Activated CD8-positive, alpha-beta memory T cell treated with anti-CD3 and anti-CD28 coated beads, Interleukin-2, amount 10 ng/mL, durations not matched to agents 7 days and 5 days (primary cell): Measurements from ENCODE around the gene TCF19. TPM values are rescaled to one million over a fixed set of nuclear protein-coding genes. Genes with fewer than 3 reads are reported as not detected.
"Not testable (repeated sequence)": the region's sequence is repeated elsewhere in the genome, so short reads cannot be mapped to it uniquely, and the experiment has no call there.

Experiments used
- ATAC-seq: fragments of 150-1000 bp; cut with Tn5 transposase; one replicate; pipeline ENCODE4 v1.10.0; 2021; ENCODE audit warnings: moderate library complexity
- CTCF ChIA-PET: fragments of 350-600 bp; sonication (Branson Sonifier 250); formaldehyde crosslinking; loops from one replicate; lab custom pipeline; 2021; ENCODE audit warnings: antibody characterized with exemption; lab: Charles Lee
- DNase-seq: peaks from one replicate; pipeline ENCODE4 v3.0.0-alpha.2; 2020
- H3K27ac Mint-ChIP-seq: one replicate; pipeline ENCODE4 v1.8.0; 2021; ENCODE audit warnings: mild to moderate bottlenecking, mixed read lengths
- H3K27me3 Mint-ChIP-seq: one replicate; pipeline ENCODE4 v1.8.0; 2021; ENCODE audit warnings: mixed read lengths
- H3K36me3 Mint-ChIP-seq: one replicate; pipeline ENCODE4 v1.8.0; 2021; ENCODE audit warnings: mild to moderate bottlenecking, mixed read lengths
- H3K4me1 Mint-ChIP-seq: one replicate; pipeline ENCODE4 v1.8.0; 2021; ENCODE audit warnings: mixed read lengths
- H3K4me3 Mint-ChIP-seq: one replicate; pipeline ENCODE4 v1.8.0; 2021; ENCODE audit warnings: mild to moderate bottlenecking, moderate library complexity, mixed read lengths
- H3K9me3 Mint-ChIP-seq: one replicate; pipeline ENCODE4 v1.8.0; 2022; ENCODE audit warnings: low read depth, mixed read lengths
- total RNA-seq, 2 experiments: library from RNA; stranded (reverse); gene quantifications; one replicate each; pipeline ENCODE4 v1.2.3, GENCODE V29; 2021

The TCF19 gene
- total RNA-seq, 2 experiments from 2014 or later: 100 to 106 TPM

DNA sequence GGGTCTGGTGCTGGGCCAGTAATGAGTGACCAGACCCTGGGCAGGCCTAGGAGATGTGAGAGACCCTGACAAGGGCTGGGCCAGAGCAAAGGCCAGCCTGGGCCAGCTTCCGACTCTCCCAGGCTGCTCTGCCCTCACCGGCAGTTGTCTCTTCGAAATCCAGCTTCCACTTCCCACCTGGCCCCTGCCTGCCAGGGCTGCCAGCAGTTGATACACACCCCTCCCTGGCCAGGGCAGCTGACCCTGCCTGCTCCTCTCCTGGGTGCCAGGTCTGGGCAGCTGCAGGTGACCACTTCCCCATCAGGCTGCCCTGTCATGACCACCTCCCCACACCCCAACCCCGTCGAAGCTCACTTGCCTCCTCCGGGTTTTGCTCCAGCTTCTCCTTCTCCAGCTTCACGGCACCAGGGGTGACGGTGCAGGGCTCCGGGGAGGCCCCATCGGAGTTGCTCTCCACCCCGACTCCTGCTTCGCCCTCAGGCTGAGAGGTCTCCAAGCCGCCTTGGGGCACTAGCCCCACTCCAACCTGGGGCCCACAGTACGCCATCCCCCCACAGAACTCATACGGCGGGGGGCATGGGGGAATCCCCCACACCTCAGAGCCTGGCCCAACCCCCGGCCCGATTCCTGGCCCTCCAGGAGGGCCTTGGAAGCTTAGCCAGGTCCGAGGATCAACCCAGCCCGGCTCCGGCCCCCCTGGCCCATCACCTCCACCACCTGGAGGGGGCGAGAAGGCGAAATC lies 11.6 kb downstream of the TCF19 start:
- not testable (repeated sequence) for H3K27ac Mint-ChIP-seq, ATAC-seq, H3K27me3 Mint-ChIP-seq, DNase-seq, H3K36me3 Mint-ChIP-seq, H3K4me3 Mint-ChIP-seq, H3K4me1 Mint-ChIP-seq, H3K9me3 Mint-ChIP-seq
- CTCF ChIA-PET: interaction anchor here (1.1 to 1.9 kb wide), 3 partner anchors 12 to 42 kb away, joined by 3 to 7 read pairs (median 3); partner anchors contain the start of gene TCF19

DNA sequence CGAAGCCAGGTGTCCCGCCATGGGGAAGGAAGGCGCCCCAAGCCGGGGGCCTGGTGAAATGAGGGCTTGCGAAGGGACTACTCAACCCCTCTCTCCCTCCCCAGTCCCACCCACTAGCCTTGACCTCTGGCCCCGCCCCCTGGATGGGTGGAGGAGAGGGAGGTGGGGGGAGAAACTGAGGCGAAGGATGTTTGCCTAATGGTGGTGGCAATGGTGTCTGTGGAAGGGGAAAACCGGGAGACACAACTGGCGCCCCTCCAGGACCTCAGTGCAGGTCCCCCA lies 12.2 kb downstream of the TCF19 start, which contains the start of gene POU5F1:
POU5F1 (minus strand) TSS at position 83 of the 282 bp plus-strand sequence; CDS start at position 21, 62 bp downstream.
- ATAC-seq (no peak), DNase-seq (no peak)
- Mint-ChIP-seq H3K9me3 (no peaks in the 10 kb centered on the region), H3K27ac (no peak within 1 kb of the TSS), H3K4me1 (no peaks in the 10 kb centered on the region), H3K36me3 (peaks cover 2% of the 10 kb centered on the region), H3K4me3 (no peak within 1 kb of the TSS), H3K27me3 (no peaks in the 10 kb centered on the region)
- CTCF ChIA-PET: no interaction called here

DNA sequence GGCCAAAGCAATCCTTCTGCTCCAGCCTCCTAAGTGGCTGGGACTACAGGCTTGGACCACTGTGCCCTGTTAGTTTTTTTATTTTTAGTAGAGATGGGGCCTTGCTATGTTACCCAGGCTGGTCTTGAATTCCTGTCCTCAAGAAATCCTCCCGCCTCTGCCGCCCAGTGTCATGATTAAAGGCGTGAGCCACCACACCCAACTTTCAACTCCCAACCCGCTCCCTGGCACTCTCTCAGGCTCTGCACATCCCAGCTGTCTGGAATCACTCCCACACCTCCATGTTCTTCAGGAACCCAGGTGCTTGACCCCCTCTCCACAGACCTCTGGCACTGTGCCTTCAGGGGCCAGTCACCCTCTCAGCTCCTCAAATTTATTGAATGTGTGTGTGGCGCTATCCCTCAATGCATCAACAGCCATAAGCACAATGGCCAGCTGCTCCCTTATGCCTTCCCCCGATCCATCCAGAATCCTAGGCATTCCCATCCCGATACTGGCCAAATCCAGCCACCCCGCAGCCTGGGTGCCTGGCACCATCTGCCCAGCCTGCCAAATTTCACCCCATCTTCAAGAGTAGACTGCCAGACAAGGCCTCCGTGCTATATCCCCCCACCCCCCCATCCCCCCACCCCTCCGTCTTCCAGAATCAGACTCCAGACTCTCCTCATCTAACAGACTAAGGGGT lies 12.7 kb downstream of the TCF19 start:
- Mint-ChIP-seq H3K36me3 (peaks cover 2% of the 10 kb centered on the region), H3K27me3 (no peaks in the 10 kb centered on the region), H3K27ac (no peak overlapping the region), H3K9me3 (no peaks in the 10 kb centered on the region), H3K4me3 (no peak overlapping the region), H3K4me1 (peaks cover 5% of the 10 kb centered on the region)
- ATAC-seq (no peak), DNase-seq (no peak)
- CTCF ChIA-PET: interaction anchor here (1.2 kb wide), 1 partner anchor 39 kb away, joined by 3 read pairs; no protein-coding TSS in a partner anchor

DNA sequence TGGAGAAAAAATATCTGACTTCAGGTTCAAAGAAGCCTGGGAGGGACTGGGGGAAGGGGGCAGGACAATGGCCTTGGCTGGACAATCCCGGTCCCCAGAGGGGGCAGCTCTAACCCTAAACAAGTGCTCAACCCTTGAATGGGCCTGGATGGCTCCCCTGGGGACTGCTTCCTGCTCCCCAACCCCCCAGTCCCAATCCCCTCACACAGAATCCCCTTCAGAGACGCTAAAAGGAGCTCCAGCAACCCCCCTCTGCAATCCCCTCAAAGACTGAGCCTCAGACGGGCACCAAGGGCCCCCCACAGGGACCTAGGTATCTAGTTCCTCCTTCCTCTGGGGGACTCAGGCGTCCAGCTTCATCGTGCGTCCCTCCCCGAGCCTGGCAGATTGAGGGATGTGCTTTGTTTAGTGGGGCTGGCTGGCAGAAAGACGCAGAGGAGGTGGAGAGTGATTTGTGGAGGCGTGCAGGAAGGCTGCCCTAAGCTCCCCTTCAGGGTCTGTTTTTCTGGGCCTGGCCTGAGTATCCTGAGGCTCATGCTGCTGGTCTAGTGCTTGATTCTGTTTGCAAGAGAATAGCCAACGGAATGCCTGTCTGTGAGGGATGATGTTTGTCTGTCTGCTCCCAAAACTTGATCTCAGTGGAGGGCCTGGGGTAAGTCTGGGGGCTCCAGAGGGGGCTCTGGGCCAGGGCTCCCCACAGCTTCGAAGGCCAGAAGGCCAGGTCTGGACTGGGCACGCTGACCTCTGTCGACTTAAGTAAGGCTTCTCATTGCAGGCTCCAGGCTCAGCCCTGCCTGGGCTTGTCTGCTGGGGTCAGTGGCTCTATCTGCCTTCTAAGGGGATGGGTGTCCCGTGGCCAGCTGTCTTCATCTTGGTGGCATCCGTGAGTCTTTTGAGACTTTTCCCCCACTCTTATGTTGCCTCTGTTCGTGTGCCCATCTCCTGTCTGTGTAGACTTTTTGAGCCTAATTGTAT lies 13.8 kb downstream of the TCF19 start:
- no peak for ATAC-seq
- CTCF ChIA-PET: interaction anchor here (1.2 kb wide), 1 partner anchor 40 kb away, joined by 3 read pairs; no protein-coding TSS in a partner anchor
- no peaks in the 10 kb centered on the region for H3K36me3 Mint-ChIP-seq
- H3K27me3 Mint-ChIP-seq: no peaks in the 10 kb centered on the region
- H3K4me1 Mint-ChIP-seq: peaks cover 6% of the 10 kb centered on the region
- no peak overlapping the region for H3K27ac Mint-ChIP-seq
- no peak overlapping the region for H3K4me3 Mint-ChIP-seq
- DNase-seq: no peak
- no peaks in the 10 kb centered on the region for H3K9me3 Mint-ChIP-seq

DNA sequence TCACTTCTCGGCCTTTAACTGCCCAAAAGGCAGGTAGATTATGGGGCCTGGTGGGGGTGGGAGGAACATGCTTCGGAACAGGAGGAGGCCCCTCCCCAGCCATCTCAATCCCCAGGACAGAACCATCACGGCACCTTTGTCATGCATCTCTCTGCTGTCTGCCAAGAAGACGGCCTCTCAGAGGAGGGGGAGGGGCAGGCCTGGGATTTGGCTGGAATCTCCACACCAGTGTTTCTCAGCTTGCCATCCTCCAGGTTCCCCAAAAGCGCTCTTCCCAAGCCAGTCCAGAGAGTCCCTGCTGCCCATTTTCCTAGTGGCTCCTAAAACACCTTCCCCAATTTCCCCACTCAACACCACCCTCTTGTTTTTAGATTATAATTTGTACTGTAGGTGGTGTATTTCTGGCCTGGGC lies 14.6 kb downstream of the TCF19 start:
- DNase-seq (no peak), ATAC-seq (no peak)
- Mint-ChIP-seq H3K9me3 (no peaks in the 10 kb centered on the region), H3K27ac (no peak overlapping the region), H3K27me3 (no peaks in the 10 kb centered on the region), H3K36me3 (no peaks in the 10 kb centered on the region), H3K4me1 (peaks cover 10% of the 10 kb centered on the region), H3K4me3 (no peak overlapping the region)
- CTCF ChIA-PET: no interaction called here

DNA sequence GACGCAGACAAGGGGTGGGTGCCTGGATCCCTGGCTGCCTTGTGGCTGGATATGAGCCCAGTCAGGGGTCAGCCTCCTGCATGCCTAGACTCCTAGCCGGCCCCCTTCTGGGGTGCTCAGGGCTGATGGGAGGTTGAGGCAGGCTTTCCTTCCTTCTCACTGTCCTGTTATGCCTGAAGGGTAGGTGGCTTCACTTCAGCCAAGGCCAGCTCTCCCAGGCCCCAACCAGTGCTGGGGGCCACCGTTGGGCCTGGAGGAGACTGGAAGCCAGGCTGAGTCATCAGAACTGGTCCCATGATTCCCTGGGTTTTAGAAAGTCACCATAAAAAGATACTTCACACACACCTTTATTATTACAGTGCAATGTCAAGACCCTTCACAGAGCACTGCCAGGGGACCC lies 15.0 kb downstream of the TCF19 start:
- H3K36me3 Mint-ChIP-seq: no peaks in the 10 kb centered on the region
- H3K27me3 Mint-ChIP-seq: no peaks in the 10 kb centered on the region
- DNase-seq (no peak), ATAC-seq (no peak)
- H3K9me3 Mint-ChIP-seq: no peaks in the 10 kb centered on the region
- no peak overlapping the region for H3K4me3 Mint-ChIP-seq
- CTCF ChIA-PET: no interaction called here
- peaks cover 14% of the 10 kb centered on the region for H3K4me1 Mint-ChIP-seq
- H3K27ac Mint-ChIP-seq: no peak overlapping the region

DNA sequence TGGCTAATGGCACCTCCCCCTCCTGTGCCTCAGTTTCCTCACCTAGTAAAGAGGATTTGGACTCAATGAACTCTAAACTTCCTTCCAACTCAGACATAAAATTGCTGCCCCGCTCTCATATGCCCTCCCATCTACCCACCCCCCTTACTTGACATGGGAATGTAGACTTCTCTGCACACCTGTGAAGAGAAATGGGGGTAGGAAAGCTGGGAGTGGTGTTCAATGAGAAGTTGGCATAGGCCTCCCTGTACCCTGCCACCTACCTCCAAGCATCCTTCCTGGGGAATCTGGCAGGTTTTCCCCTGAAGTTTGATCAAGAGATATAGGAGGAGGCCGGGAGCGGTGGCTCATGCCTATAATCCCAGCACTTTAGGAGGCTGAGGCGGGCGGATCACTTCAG lies 16.0 kb downstream of the TCF19 start:
- Mint-ChIP-seq H3K27ac (no peak overlapping the region), H3K36me3 (no peaks in the 10 kb centered on the region), H3K4me1 (peaks cover 24% of the 10 kb centered on the region), H3K4me3 (no peak overlapping the region), H3K9me3 (no peaks in the 10 kb centered on the region), H3K27me3 (no peaks in the 10 kb centered on the region)
- DNase-seq (no peak), ATAC-seq (no peak)
- CTCF ChIA-PET: no interaction called here

DNA sequence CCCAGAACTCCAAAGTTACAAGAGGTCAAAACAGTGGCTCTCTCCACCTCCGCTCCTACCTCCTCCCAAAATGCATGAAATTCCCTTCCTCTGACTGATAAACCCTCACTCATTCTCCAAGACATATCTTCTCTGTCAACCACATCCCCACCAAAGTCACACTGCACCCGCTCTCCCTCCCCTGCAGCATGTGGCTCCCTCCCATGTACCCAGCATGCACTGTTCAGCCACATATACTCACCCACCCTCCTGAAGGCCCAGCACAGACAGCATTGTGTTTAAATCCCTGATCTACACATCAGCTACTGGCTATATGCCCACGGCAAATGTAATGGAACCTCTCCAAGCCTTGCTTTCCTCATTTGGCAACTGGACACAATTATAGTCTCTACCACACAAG lies 17.6 kb downstream of the TCF19 start:
- no peak for DNase-seq
- CTCF ChIA-PET: interaction anchor here (1.1 kb wide), 1 partner anchor 17 kb away, joined by 5 read pairs; no protein-coding TSS in a partner anchor
- Mint-ChIP-seq H3K27ac (no peak overlapping the region), H3K36me3 (no peaks in the 10 kb centered on the region), H3K27me3 (no peaks in the 10 kb centered on the region), H3K4me1 (peaks cover 28% of the 10 kb centered on the region), H3K9me3 (no peaks in the 10 kb centered on the region), H3K4me3 (no peak overlapping the region)
- ATAC-seq: no peak

DNA sequence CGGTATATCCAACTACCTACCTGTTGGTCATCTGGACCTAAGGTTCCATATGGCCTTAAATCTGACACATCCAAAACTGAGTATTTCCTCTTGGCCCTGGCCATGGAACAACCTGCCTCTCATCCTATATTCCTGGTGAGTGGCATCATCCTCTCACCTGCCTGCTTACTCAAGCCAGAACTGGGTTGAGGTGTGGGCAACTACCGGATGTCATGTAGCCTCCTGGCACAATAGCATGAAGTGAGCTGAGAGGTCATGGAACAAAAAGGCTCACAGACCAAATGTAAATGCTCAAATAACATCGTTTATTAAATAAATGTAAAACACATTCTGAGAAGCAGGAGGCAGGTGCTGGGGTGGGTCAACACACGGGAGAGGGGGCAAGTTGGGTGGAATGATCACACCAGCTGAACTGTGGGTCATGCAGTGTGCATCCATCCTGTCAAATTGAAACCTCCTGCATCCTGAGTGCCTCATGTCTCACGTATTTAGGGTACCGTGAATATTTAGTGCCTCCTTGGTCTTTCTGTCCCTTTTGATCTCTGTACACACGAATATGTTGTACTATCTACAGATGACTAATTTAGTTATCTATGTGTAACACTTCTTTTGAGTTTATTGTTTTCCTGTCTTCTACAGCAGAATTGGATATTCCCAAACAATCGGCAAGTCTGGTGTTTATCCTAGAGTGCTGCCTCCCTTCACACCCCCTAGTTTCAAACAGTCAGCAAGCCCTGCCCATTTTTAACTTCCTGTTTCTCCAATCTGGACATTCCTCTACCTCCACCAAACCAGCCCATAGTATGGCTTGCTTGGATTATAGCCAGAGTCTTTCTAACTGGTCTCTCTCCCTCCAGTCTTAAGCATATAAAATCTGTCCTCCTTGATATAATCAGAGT lies 20.0 kb downstream of the TCF19 start:
- no peak for DNase-seq
- H3K27ac Mint-ChIP-seq: peak overlapping the region; percentile 2

DNA sequence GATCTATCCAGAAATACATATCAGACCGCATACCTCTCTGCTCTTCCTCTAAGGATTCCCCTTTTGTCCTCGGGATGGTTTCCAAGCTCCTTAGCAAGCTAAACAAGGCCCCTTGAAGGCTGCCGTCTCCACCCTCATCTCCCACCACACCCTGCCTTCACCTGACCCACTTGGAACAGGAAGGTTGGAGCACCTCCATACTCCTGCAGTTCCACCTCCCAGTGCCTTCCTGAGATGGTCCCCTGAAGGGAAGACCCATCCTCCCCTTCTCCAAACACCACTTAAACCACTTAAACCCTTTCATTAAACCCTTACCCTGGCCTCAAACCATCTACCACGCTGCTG lies 20.6 kb downstream of the TCF19 start:
- CTCF ChIA-PET: no interaction called here
- Mint-ChIP-seq H3K4me1 (peaks cover 28% of the 10 kb centered on the region), H3K9me3 (no peaks in the 10 kb centered on the region), H3K27ac (no peak overlapping the region), H3K27me3 (no peaks in the 10 kb centered on the region), H3K36me3 (no peaks in the 10 kb centered on the region), H3K4me3 (no peak overlapping the region)
- ATAC-seq: no peak
- no peak for DNase-seq

More for the DNA sequence above, 20.0 kb downstream of the TCF19 start:
- Mint-ChIP-seq H3K4me3 (no peak overlapping the region), H3K36me3 (no peaks in the 10 kb centered on the region), H3K4me1 (peaks cover 28% of the 10 kb centered on the region), H3K9me3 (no peaks in the 10 kb centered on the region), H3K27me3 (no peaks in the 10 kb centered on the region)
- ATAC-seq: peak; percentile 38
- CTCF ChIA-PET: interaction anchor here (1.0 kb wide), 1 partner anchor 41 kb away, joined by 4 read pairs; no protein-coding TSS in a partner anchor

DNA sequence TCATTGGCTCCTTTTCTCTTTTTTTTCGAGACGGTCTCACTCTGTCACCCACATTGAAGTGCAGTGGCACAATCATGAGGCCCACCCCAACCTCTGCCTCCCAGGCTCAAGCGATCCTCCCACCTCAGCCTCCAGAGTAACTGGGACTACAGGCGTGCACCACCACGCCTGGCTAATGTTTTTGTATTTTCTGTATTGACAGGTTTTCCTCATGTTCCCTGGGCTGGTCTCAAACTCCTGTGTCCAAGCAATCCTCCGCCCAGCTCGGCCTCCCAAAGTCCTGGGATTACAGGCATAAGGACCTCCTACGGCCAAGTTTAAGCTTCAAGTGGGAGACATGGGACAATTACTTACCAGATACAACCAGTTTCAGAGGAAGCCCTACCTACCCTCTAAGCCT lies 21.5 kb downstream of the TCF19 start:
- no peaks in the 10 kb centered on the region for H3K27me3 Mint-ChIP-seq
- no peaks in the 10 kb centered on the region for H3K36me3 Mint-ChIP-seq
- DNase-seq (no peak), ATAC-seq (no peak)
- no peaks in the 10 kb centered on the region for H3K9me3 Mint-ChIP-seq
- peak overlapping the region; percentile 77 for H3K4me3 Mint-ChIP-seq
- H3K27ac Mint-ChIP-seq: no peak overlapping the region
- CTCF ChIA-PET: interaction anchor here (1.2 kb wide), 1 partner anchor 187 kb away, joined by 4 read pairs; no protein-coding TSS in a partner anchor
- peaks cover 28% of the 10 kb centered on the region for H3K4me1 Mint-ChIP-seq

DNA sequence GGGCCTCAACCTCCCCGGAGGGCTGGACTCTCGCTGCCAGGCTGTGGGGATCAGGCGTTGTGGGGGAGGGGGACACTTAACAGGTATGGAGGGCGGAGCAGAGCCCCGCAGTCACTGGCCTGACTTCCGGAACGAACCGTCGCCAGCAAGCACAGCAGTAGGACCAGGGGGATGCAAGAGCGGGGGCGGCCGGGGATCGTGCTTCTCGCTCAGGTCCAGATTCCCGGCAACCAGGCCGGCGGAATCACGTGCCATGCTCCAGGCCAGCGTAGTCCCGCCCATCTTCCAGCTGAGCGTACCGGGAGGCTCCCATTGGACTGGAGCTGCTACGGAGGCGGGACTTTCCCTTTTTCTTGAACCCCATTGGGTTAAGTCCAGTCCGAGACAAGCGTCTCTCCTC lies 22.1 kb downstream of the TCF19 start:
- DNase-seq (peak; percentile 79), ATAC-seq (peak; percentile 98)
- H3K27me3 Mint-ChIP-seq: no peaks in the 10 kb centered on the region
- no peaks in the 10 kb centered on the region for H3K9me3 Mint-ChIP-seq
- H3K27ac Mint-ChIP-seq: peak overlapping the region; percentile 73
- CTCF ChIA-PET: interaction anchor here (1.2 to 1.3 kb wide), 3 partner anchors 12 to 186 kb away, joined by 4 to 6 read pairs (median 4); no protein-coding TSS in a partner anchor
- peaks cover 31% of the 10 kb centered on the region for H3K4me1 Mint-ChIP-seq
- no peaks in the 10 kb centered on the region for H3K36me3 Mint-ChIP-seq
- H3K4me3 Mint-ChIP-seq: peak overlapping the region; percentile 77
